GM10266 (cell line): ENCODE data around the gene CNDP1.
"Not testable (repeated sequence)": the region's sequence is repeated elsewhere in the genome, so short reads cannot be mapped to it uniquely, and the experiment has no call there.

Source experiments
- DNase-seq: peaks from one replicate; pipeline ENCODE4 v3.0.0; 2012; ENCODE audit errors: extremely low spot score
- TF ChIP-seq, protein P1 (sequence below): IDR thresholded peaks from 2 replicates; pipeline ENCODE4 v1.5.1; 2012; ENCODE audit warnings: mild to moderate bottlenecking, low read depth; ENCODE audit not compliant: control insufficient read depth, insufficient read depth; ENCODE audit errors: missing control alignments

The CNDP1 gene

GRCh38 chr18:74522635-74523548 lies 11.4 kb upstream of the CNDP1 start:
- TF ChIP-seq, protein P1, sequence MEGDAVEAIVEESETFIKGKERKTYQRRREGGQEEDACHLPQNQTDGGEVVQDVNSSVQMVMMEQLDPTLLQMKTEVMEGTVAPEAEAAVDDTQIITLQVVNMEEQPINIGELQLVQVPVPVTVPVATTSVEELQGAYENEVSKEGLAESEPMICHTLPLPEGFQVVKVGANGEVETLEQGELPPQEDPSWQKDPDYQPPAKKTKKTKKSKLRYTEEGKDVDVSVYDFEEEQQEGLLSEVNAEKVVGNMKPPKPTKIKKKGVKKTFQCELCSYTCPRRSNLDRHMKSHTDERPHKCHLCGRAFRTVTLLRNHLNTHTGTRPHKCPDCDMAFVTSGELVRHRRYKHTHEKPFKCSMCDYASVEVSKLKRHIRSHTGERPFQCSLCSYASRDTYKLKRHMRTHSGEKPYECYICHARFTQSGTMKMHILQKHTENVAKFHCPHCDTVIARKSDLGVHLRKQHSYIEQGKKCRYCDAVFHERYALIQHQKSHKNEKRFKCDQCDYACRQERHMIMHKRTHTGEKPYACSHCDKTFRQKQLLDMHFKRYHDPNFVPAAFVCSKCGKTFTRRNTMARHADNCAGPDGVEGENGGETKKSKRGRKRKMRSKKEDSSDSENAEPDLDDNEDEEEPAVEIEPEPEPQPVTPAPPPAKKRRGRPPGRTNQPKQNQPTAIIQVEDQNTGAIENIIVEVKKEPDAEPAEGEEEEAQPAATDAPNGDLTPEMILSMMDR: no peak
- DNase-seq: no peak

GRCh38 chr18:74524097-74524496 lies 10.2 kb upstream of the CNDP1 start:
- TF ChIP-seq, protein P1: no peak
- no peak for DNase-seq

- DNase-seq: not testable (repeated sequence)
Observed at GRCh38 chr18:74524915-74525314, 9.4 kb upstream of the CNDP1 start.

- TF ChIP-seq, protein P1: no peak
- no peak for DNase-seq
Observed at GRCh38 chr18:74525741-74526140, 8.6 kb upstream of the CNDP1 start.

GRCh38 chr18:74526488-74526887 lies 7.8 kb upstream of the CNDP1 start:
- DNase-seq: no peak
- TF ChIP-seq, protein P1: no peak

GRCh38 chr18:74528478-74528877 lies 5.8 kb upstream of the CNDP1 start:
- DNase-seq: no peak
- TF ChIP-seq, protein P1: no peak

GRCh38 chr18:74528913-74529312 lies 5.4 kb upstream of the CNDP1 start:
- TF ChIP-seq, protein P1: no peak
- DNase-seq: no peak
